ENCODE results near the gene HNRNPF. TPM values are rescaled to one million over a fixed set of nuclear protein-coding genes. Genes with fewer than 3 reads are reported as not detected.

Gene HNRNPF
- total RNA-seq, 1 experiment from 2014 or later: 423 TPM

- Mint-ChIP-seq H3K9me3 (ENCODE audit: unreplicated experiment) (peaks cover 10% of the 10 kb centered on the region), H3K27me3 (ENCODE audit: insufficient read depth, unreplicated experiment) (no peaks in the 10 kb centered on the region), H3K4me3 (ENCODE audit: unreplicated experiment) (no peak overlapping the region), H3K27ac (ENCODE audit: unreplicated experiment) (peak overlapping the region; percentile 39), H3K36me3 (ENCODE audit: insufficient read depth, unreplicated experiment) (peaks cover 35% of the 10 kb centered on the region), H3K4me1 (ENCODE audit: low read depth, unreplicated experiment) (no peaks in the 10 kb centered on the region)
- ChIA-PET CTCF (no interaction called here), POLR2A (interaction anchor here (0.6 to 0.7 kb wide), 2 partner anchors 40 to 48 kb away, joined by 3 to 4 read pairs; no protein-coding TSS in a partner anchor)
- no peak for TF ChIP-seq CTCF (IDR thresholded peaks at IDR 0.05; ENCODE audit: insufficient read depth in 1 of 2, low read depth in 1 of 2, low read length in 1 of 2, severe bottlenecking in 1 of 2, unreplicated experiment in 1 of 2)
- no peak for DNase-seq
- no peaks in the 10 kb centered on the region for H3K27me3 ChIP-seq (replicated peaks; ENCODE audit: control insufficient read depth, insufficient read depth, low read length)
- no peaks in the 10 kb centered on the region for H3K4me1 ChIP-seq
- intact Hi-C loops (cut with micrococcal nuclease; ENCODE audit: unreplicated experiment): no loop called here
- H3K9me3 ChIP-seq: 0 out of 2 replicates have a peak, but pooled peaks cover 4% of the 10 kb centered on the region
- no peak overlapping the region for H3K4me3 ChIP-seq (ENCODE audit: low read depth, low read length)
- no peaks in the 10 kb centered on the region; the same call in 1 of the 2 replicates for H3K36me3 ChIP-seq (ENCODE audit: control insufficient read depth, insufficient read depth, low read length)
- BruUV-seq (replicated peaks): no TSS peak
Observed at GRCh38 chr10:43444897-43445466, 36.0 kb upstream of the HNRNPF start.

GRCh38 chr10:43444323-43444722 lies 35.3 kb upstream of the HNRNPF start:
- H3K36me3 ChIP-seq (ENCODE audit: control insufficient read depth, insufficient read depth, low read length): no peaks in the 10 kb centered on the region; the same call in 1 of the 2 replicates
- peaks cover 10% of the 10 kb centered on the region for H3K9me3 Mint-ChIP-seq (ENCODE audit: unreplicated experiment)
- 0 out of 2 replicates have a peak, but pooled peaks cover 4% of the 10 kb centered on the region for H3K9me3 ChIP-seq
- no peaks in the 10 kb centered on the region for H3K27me3 Mint-ChIP-seq (ENCODE audit: insufficient read depth, unreplicated experiment)
- no peak for DNase-seq
- no peak for TF ChIP-seq CTCF (IDR thresholded peaks at IDR 0.05; ENCODE audit: insufficient read depth in 1 of 2, low read depth in 1 of 2, low read length in 1 of 2, severe bottlenecking in 1 of 2, unreplicated experiment in 1 of 2)
- BruUV-seq (replicated peaks): no TSS peak
- intact Hi-C loops (cut with micrococcal nuclease; ENCODE audit: unreplicated experiment): no loop called here
- H3K36me3 Mint-ChIP-seq (ENCODE audit: insufficient read depth, unreplicated experiment): peaks cover 35% of the 10 kb centered on the region
- no peak overlapping the region for H3K4me3 Mint-ChIP-seq (ENCODE audit: unreplicated experiment)
- H3K27me3 ChIP-seq (replicated peaks; ENCODE audit: control insufficient read depth, insufficient read depth, low read length): no peaks in the 10 kb centered on the region
- ChIA-PET POLR2A (interaction anchor here (0.6 to 0.7 kb wide), 2 partner anchors 39 to 47 kb away, joined by 3 to 4 read pairs; no protein-coding TSS in a partner anchor), CTCF (no interaction called here)
- no peak overlapping the region for H3K27ac Mint-ChIP-seq (ENCODE audit: unreplicated experiment)
- H3K4me1 Mint-ChIP-seq (ENCODE audit: low read depth, unreplicated experiment): no peaks in the 10 kb centered on the region
- no peak overlapping the region for H3K4me3 ChIP-seq (ENCODE audit: low read depth, low read length)
- H3K4me1 ChIP-seq: no peaks in the 10 kb centered on the region

- no peaks in the 10 kb centered on the region for H3K27me3 ChIP-seq (replicated peaks; ENCODE audit: control insufficient read depth, insufficient read depth, low read length)
- TF ChIP-seq CTCF (IDR thresholded peaks at IDR 0.05; ENCODE audit: insufficient read depth in 1 of 2, low read depth in 1 of 2, low read length in 1 of 2, severe bottlenecking in 1 of 2, unreplicated experiment in 1 of 2): no peak
- H3K4me1 ChIP-seq: peaks cover 6% of the 10 kb centered on the region; the same call in 1 of the 2 replicates
- no peaks in the 10 kb centered on the region; the same call in 1 of the 2 replicates for H3K36me3 ChIP-seq (ENCODE audit: control insufficient read depth, insufficient read depth, low read length)
- intact Hi-C loops (cut with micrococcal nuclease; ENCODE audit: unreplicated experiment): no loop called here
- H3K27me3 Mint-ChIP-seq (ENCODE audit: insufficient read depth, unreplicated experiment): no peaks in the 10 kb centered on the region
- POLR2A ChIA-PET: no interaction called here
- H3K36me3 Mint-ChIP-seq (ENCODE audit: insufficient read depth, unreplicated experiment): peaks cover 38% of the 10 kb centered on the region
- 0 out of 2 replicates have a peak, but pooled peaks cover 4% of the 10 kb centered on the region for H3K9me3 ChIP-seq
- peaks cover 10% of the 10 kb centered on the region for H3K9me3 Mint-ChIP-seq (ENCODE audit: unreplicated experiment)
- no peak overlapping the region for H3K4me3 Mint-ChIP-seq (ENCODE audit: unreplicated experiment)
- H3K4me3 ChIP-seq (ENCODE audit: low read depth, low read length): no peak overlapping the region
- H3K4me1 Mint-ChIP-seq (ENCODE audit: low read depth, unreplicated experiment): no peaks in the 10 kb centered on the region
- no peak overlapping the region for H3K27ac Mint-ChIP-seq (ENCODE audit: unreplicated experiment)
- BruUV-seq (replicated peaks): no TSS peak
- CTCF ChIA-PET: no interaction called here
- no peak for DNase-seq
Observed at GRCh38 chr10:43440463-43441134, 31.6 kb upstream of the HNRNPF start.
